ENCODE results near the gene ASTE1.

DNA sequence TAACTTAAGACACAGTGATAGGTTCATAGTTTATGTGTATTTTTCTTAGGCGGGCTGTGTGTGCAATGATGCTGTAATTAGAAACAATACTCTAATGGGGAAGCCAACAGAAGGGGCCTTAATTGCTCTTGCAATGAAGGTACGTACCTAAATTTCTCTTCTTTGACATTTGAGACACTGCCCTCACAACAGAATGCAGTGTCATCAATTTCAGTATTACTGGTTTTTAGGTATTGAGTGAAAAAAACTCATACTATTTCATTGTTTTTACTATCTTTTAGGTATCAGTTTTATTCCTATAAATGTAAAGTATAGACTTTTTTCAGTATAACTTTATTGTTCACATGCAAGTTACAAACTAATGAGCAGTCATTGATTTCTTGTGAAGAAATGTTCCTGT is 59.3 kb downstream of the ASTE1 start:
- TF ChIP-seq, protein P1, sequence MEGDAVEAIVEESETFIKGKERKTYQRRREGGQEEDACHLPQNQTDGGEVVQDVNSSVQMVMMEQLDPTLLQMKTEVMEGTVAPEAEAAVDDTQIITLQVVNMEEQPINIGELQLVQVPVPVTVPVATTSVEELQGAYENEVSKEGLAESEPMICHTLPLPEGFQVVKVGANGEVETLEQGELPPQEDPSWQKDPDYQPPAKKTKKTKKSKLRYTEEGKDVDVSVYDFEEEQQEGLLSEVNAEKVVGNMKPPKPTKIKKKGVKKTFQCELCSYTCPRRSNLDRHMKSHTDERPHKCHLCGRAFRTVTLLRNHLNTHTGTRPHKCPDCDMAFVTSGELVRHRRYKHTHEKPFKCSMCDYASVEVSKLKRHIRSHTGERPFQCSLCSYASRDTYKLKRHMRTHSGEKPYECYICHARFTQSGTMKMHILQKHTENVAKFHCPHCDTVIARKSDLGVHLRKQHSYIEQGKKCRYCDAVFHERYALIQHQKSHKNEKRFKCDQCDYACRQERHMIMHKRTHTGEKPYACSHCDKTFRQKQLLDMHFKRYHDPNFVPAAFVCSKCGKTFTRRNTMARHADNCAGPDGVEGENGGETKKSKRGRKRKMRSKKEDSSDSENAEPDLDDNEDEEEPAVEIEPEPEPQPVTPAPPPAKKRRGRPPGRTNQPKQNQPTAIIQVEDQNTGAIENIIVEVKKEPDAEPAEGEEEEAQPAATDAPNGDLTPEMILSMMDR (IDR thresholded peaks at IDR 0.05), result no peak
- no peak for TF ChIP-seq POLR2A (IDR thresholded peaks at IDR 0.05)
